Occipital lobe (tissue), 2 donors: ENCODE results near the gene GMEB2. TPM values are rescaled to one million over a fixed set of nuclear protein-coding genes. Genes with fewer than 3 reads are reported as not detected.
"Not testable (repeated sequence)": the region's sequence is repeated elsewhere in the genome, so short reads cannot be mapped to it uniquely, and the experiment has no call there.

ENCODE experiments used
- DNase-seq: peaks from one replicate; lab custom pipeline; 2025; lab: John Stamatoyannopoulos, UW
- total RNA-seq: library from RNA; depleted of rRNA; stranded (reverse); fragments of >200 nt; gene quantifications from one replicate; pipeline ENCODE4 v1.2.3, GENCODE V29; 2014

The GMEB2 gene
- total RNA-seq, 1 donor from 2014 or later, result 6.9 TPM

GRCh38 chr20:63613863-63614594, 12.9 kb downstream of the GMEB2 start:
- DNase-seq, result not testable (repeated sequence)

DNA sequence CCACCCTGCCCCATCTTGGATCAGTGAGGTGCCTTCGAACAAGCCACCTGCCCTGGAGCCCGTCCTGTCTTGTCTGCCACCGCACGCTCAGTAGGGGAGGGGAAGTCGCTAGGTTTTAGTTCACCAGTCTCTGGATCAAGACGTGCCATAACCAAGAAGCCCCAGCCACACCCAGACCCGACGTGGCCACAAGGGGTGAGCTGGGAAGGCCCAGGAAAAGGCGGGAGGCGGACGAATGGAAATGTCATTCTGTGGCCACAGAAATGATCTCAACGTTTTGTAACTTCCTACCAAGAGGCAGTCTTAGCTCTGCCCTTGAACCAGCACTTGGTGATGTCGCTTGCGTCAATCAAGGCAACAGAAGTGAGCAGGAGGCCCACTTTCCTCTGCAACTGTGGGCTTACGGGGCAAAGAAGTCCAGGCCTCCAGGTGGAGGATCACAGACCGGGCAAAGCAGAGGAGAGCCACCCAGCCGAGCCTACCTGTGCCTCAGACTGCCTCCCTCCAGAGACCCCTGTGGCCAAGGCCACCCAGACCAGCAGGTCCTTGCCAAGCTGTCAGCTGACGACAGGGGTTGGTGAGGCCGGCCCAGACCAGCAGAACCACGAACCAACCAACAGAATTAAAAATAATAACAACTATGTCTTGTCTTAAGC, 14.5 kb downstream of the GMEB2 start:
- DNase-seq, result no peak

- DNase-seq, result no peak
Measured at GRCh38 chr20:63611646-63612045, 15.3 kb downstream of the GMEB2 start.

- no peak for DNase-seq
Measured at GRCh38 chr20:63610581-63611435, 16.1 kb downstream of the GMEB2 start.

DNA sequence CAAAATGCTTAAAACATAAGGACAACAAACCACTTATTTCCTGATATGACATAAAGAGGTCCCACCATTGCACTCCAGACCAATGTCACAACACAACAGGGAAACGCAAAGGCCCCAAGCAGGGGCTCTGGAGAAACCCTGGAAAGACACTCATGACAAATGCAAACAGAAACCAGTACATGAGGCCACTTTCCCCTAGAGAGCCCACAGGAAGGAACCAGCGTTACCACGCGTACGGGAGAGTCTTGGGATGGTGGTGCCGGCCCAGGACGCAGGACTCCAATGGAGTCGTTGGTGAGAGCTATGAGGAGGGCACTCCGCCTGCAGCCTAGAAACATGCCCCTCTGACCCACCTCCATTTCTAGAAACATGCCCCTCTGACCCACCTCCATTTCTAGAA, 20.2 kb downstream of the GMEB2 start:
- no peak for DNase-seq

GRCh38 chr20:63602321-63602720, 24.6 kb downstream of the GMEB2 start:
- no peak for DNase-seq

GRCh38 chr20:63601679-63602078, 25.2 kb downstream of the GMEB2 start:
- not testable (repeated sequence) for DNase-seq

GRCh38 chr20:63599396-63600050, 27.4 kb downstream of the GMEB2 start:
- DNase-seq, result no peak

DNA sequence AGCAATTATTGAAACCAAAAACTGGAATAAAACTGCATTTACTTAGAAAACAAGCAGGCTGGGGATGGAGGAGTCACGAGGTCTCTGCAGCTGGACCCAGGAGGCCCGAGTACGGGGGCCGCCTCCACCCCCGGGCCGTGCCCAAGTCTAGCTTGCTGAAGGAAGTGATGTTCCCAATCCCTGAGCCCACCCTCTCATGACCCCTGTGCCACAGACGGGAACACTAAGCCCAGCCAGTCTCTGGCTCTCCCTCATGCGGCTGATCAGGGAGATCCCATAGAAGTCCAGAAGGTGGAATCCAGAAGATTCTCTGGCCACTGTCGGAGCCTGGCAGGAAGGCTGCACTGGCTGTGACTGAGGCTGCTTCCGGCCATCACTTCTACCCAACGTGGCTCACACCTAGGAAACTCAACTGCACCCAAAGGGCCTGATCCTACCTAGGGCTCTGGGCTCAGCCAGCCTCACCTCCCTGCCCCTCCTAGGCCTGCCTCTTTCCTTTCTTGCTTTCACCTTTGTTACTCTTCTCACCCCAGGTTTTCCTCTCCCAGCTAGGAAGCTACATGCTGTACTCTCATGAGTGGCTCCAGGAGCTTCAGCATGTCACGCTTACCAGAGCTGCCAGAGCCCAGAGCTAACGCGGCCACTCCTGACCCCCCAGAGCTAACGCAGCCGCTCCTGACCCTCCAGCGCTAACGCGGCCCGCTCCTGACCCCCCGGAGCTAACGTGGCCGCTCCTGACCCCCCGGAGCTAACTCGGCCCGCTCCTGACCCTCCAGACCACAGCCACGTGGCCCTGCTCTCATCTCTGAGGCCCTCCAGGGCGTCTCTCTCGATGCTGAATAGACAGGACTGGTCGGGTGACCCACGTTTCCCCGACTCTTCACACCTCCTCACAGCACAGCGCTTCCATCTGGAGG, 28.2 kb downstream of the GMEB2 start:
- no peak for DNase-seq

- no peak for DNase-seq
Measured at GRCh38 chr20:63597651-63598478, 29.0 kb downstream of the GMEB2 start.

DNA sequence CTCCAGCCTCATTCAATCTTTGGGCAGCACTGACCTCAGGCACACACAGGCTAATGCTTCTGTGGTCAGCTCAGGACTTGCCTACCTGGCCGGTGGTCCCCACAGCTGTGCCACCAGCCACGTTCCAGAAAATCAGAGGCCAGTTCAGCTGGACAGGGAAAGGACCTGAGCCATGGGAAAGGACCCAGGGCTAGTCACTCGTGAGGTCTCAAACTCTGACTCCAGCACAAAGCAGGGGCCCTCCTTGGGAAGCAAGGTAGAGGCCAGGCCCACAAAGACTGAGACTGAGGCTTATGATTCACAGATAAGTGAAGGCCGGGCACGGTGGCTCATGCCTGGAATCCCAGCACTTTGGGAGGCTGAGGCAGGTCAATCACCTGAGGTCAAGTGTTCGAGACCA, 30.5 kb downstream of the GMEB2 start:
- no peak for DNase-seq

DNA sequence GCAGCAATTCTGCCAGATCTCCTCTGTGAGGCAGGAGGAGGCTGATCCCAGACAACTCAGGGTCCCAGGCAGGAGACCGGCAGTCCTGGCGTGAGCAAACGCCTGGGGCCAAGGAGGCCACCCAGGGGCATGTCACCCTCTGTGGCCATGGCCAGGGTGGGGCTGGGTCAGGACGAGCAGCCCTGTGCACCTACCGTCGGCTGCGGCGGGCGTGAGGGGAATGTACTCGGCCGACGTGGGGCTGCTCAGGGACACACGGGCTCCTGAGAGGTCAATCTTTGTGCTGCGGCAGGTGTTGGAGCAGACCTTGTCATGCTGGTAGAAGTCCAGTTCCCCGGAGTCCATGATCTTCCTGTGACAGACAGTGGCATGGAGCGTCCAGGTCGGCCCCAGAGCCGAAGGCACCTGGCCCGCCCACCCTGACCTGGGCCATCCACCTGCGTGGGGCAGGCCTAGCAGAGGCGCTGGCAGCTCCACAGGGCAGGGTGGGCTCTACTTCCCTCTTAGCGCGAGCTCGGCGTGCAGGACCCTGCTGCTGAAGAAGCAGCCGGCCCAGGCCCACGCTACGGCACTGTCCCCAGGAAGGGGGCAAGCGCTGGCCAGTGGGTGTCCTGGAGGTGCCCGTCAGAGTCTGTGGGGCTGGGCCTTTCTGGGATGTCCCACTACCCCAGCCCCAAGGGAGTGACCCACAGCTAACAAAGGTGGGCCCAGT, 31.3 kb downstream of the GMEB2 start:
- no peak for DNase-seq

DNA sequence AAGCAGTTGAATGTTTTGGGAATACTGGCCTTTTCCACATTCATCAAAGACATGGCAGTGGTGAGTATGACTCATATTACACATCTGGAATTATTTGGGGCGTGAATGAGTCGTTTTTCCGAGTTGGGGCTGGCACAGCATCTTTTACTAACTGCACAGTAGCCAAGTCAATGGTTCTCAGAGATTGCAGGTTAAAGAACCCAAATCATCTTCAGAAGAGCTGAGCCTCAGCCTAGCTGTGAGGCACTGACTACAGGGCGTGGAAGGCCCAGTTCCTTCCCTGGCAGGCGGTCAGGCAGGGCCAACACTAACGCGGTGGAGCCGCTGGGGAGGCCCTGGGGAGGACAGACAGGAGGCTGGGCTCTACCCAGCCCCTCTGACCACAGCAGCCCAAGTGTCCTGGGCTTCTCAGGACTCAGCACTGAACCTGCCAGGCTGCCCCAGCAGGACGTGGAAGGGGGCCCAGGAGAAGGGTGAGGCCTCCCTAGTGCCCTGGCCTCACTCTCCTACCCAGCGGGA, 32.8 kb downstream of the GMEB2 start:
- no peak for DNase-seq

GRCh38 chr20:63592661-63593060, 34.2 kb downstream of the GMEB2 start:
- DNase-seq, result no peak

GRCh38 chr20:63591786-63592355, 35.0 kb downstream of the GMEB2 start:
- DNase-seq, result no peak

DNA sequence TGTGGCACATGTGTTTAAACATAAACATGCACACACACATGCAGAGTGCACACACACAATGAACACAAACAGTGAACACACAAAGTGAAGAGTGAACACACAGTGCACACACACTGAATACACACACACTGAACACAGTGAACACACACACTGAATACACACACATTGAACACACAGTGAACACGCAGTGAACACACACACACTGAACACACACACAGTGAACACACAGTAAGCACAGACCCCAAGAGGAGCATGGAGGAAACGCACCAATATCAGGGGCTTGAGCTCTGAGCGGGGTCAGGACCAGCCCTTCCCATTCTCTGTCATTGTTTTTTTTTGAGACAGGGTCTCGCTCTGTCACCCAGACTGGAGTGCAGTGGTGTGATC, 35.8 kb downstream of the GMEB2 start:
- no peak for DNase-seq

DNA sequence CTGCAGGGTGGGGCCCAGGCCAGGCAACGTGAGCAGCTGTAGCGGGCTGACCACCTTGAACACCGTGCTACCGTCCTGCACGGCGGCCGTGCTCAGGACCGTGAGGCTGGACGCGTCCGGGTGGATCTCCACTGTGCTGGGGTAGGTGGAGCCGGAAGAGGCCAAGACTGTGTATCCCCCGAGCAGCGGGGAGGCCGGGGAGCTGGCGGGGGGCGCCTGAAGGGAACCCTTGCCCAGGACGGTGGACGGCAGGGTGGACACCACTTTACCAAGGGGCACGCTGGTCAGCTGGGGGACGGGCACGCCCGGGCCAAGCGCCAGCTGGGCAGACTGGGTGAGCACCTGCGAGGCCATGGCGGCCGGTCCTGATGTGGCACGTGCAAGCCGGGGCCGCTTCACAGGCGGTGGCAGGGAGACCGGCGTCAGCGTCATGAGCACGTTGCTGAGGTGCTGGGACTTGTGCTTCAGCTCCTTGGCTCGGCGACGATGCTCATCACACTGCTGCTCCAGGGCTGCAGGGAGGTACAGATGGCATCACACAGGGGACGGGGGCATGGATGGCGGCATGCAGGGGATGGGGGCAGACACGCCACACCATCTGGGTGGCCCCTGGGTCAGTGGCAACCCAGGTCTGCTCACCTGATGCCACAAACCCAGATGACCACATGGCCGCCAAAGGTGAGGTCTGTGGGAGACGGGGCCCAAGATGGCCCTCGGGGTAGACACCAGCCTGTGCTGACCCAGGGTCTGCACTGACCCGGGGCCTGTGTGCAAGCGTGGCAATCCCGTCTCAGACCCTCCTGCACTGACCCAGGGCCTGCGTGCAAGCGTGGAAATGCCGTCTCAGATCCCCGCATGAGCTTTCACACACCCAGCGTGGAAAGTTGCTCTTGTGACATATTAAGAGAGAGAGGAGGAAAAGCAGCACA, 36.4 kb downstream of the GMEB2 start:
- DNase-seq, result no peak
